Esophagus (tissue), 2 donors: ENCODE measurements around the gene HUNK. TPM values are rescaled to one million over a fixed set of nuclear protein-coding genes. Genes with fewer than 3 reads are reported as not detected.

Experiments
- H3K27ac ChIP-seq, 2 donors: one replicate each; pipeline ENCODE4 v1.5.1; 2013; ENCODE audit warnings: low read depth in 2 of 2, mild to moderate bottlenecking in 2 of 2, inconsistent platforms in 1 of 2, low read length in 1 of 2, moderate library complexity in 1 of 2
- H3K27me3 ChIP-seq, 2 donors: one replicate each; pipeline ENCODE4 v1.6.1; 2013; ENCODE audit warnings: low read length in 2 of 2, control low read depth in 1 of 2, mild to moderate bottlenecking in 1 of 2; ENCODE audit not compliant: insufficient read depth in 2 of 2, control insufficient read depth in 1 of 2
- H3K36me3 ChIP-seq, 2 donors: one replicate each; pipeline ENCODE4 v1.6.1; 2013; ENCODE audit warnings: low read length in 1 of 2; ENCODE audit not compliant: control insufficient read depth in 2 of 2, insufficient read depth in 2 of 2
- H3K4me1 ChIP-seq, 2 donors: one replicate each; pipeline ENCODE4 v1.6.1; 2013; ENCODE audit warnings: low read length in 1 of 2; ENCODE audit not compliant: control insufficient read depth in 2 of 2, insufficient read depth in 2 of 2
- H3K4me3 ChIP-seq, 2 donors: one replicate each; pipeline ENCODE4 v1.5.1; 2013; ENCODE audit warnings: low read length in 2 of 2, mild to moderate bottlenecking in 2 of 2, low read depth in 1 of 2, moderate library complexity in 1 of 2
- H3K9me3 ChIP-seq, 2 donors: one replicate each; pipeline ENCODE4 v1.6.1; 2013; ENCODE audit warnings: mild to moderate bottlenecking in 2 of 2, low read depth in 1 of 2, low read length in 1 of 2, moderate library complexity in 1 of 2; ENCODE audit not compliant: control insufficient read depth in 2 of 2, insufficient read depth in 1 of 2
- WGBS, 2 donors: extraction: QIAGEN DNeasy Blood & Tissue Kit; methylation state at CpG; one replicate each; pipeline ENCODE4 v1.1.7; 2013; 5-methylcytosine and 5-hydroxymethylcytosine counted together
- polyA plus RNA-seq, 2 donors: library from polyadenylated mRNA; stranded (reverse); fragments of 200-250 nt; gene quantifications; one replicate each; pipeline ENCODE4 v1.2.3, GENCODE V29; 2013
- donor health status: healthy with polysubstance abuse.
- donor health status: Bipolar disorder and iron deficiency.

Gene HUNK
- polyA plus RNA-seq, 2 donors: 0.10 to 0.20 TPM

- 87 to 88% methylated on average over 9 of the region's 9 CpGs for WGBS, 2 donors
- Histone ChIP-seq H3K9me3 (no peaks in the 10 kb centered on the region), H3K36me3 (no peaks in the 10 kb centered on the region), H3K4me1 (no peaks in the 10 kb centered on the region), H3K4me3 (no peak overlapping the region), H3K27me3 (no peaks in the 10 kb centered on the region), H3K27ac (no peak overlapping the region)
Observed at GRCh38 chr21:31892686-31893085, 19.9 kb downstream of the HUNK start.

GRCh38 chr21:31893851-31894415 lies 21.1 kb downstream of the HUNK start:
- Histone ChIP-seq H3K27ac (no peak overlapping the region), H3K36me3 (no peaks in the 10 kb centered on the region), H3K9me3 (no peaks in the 10 kb centered on the region), H3K27me3 (no peaks in the 10 kb centered on the region), H3K4me1 (no peaks in the 10 kb centered on the region), H3K4me3 (no peak overlapping the region)
- WGBS, 2 donors: 52 to 54% methylated on average over 6 of the region's 6 CpGs

- WGBS, 2 donors: 67 to 74% methylated on average over 2 of the region's 2 CpGs
- Histone ChIP-seq H3K36me3 (no peaks in the 10 kb centered on the region), H3K9me3 (no peaks in the 10 kb centered on the region), H3K27ac (no peak overlapping the region), H3K4me3 (no peak overlapping the region), H3K27me3 (no peaks in the 10 kb centered on the region), H3K4me1 (no peaks in the 10 kb centered on the region)
Observed at GRCh38 chr21:31894457-31894856, 21.6 kb downstream of the HUNK start.

- H3K4me1 ChIP-seq: no peaks in the 10 kb centered on the region
Observed at GRCh38 chr21:31895077-31895835, 22.4 kb downstream of the HUNK start.

GRCh38 chr21:31896019-31896418 lies 23.2 kb downstream of the HUNK start:
- no peaks in the 10 kb centered on the region for H3K36me3 ChIP-seq
- H3K4me3 ChIP-seq: no peak overlapping the region
- H3K4me1 ChIP-seq: no peaks in the 10 kb centered on the region
- no peak overlapping the region for H3K27ac ChIP-seq
- no peaks in the 10 kb centered on the region for H3K27me3 ChIP-seq
- no peaks in the 10 kb centered on the region for H3K9me3 ChIP-seq
- 70 to 78% methylated on average over 7 of the region's 7 CpGs for WGBS, 2 donors

More at GRCh38 chr21:31895077-31895835, 22.4 kb downstream of the HUNK start:
- no peaks in the 10 kb centered on the region for H3K27me3 ChIP-seq
- H3K9me3 ChIP-seq: no peaks in the 10 kb centered on the region
- no peak overlapping the region for H3K27ac ChIP-seq
- 66 to 75% methylated on average over 6 of the region's 6 CpGs for WGBS, 2 donors
- no peaks in the 10 kb centered on the region for H3K36me3 ChIP-seq
- no peak overlapping the region for H3K4me3 ChIP-seq

- WGBS, 2 donors: 73% methylated on average over 3 of the region's 3 CpGs
- Histone ChIP-seq H3K9me3 (no peaks in the 10 kb centered on the region), H3K36me3 (no peaks in the 10 kb centered on the region), H3K27ac (no peak overlapping the region), H3K27me3 (no peaks in the 10 kb centered on the region), H3K4me1 (no peaks in the 10 kb centered on the region), H3K4me3 (no peak overlapping the region)
Observed at GRCh38 chr21:31897311-31897710, 24.5 kb downstream of the HUNK start.

GRCh38 chr21:31898933-31899630 lies 26.3 kb downstream of the HUNK start:
- 23 to 24% methylated on average over 9 of the region's 9 CpGs for WGBS, 2 donors
- no peaks in the 10 kb centered on the region for H3K9me3 ChIP-seq
- no peaks in the 10 kb centered on the region for H3K4me1 ChIP-seq
- H3K4me3 ChIP-seq: no peak overlapping the region
- H3K36me3 ChIP-seq: no peaks in the 10 kb centered on the region
- H3K27me3 ChIP-seq: no peaks in the 10 kb centered on the region
- no peak overlapping the region for H3K27ac ChIP-seq

- Histone ChIP-seq H3K27me3 (no peaks in the 10 kb centered on the region), H3K36me3 (no peaks in the 10 kb centered on the region), H3K4me3 (no peak overlapping the region), H3K4me1 (no peaks in the 10 kb centered on the region), H3K27ac (no peak overlapping the region), H3K9me3 (no peaks in the 10 kb centered on the region)
- 71 to 89% methylated on average over 15 of the region's 15 CpGs for WGBS, 2 donors
Observed at GRCh38 chr21:31900121-31900895, 27.5 kb downstream of the HUNK start.

- Histone ChIP-seq H3K9me3 (no peaks in the 10 kb centered on the region), H3K4me1 (no peaks in the 10 kb centered on the region), H3K4me3 (no peak overlapping the region), H3K27me3 (no peaks in the 10 kb centered on the region), H3K36me3 (no peaks in the 10 kb centered on the region), H3K27ac (no peak overlapping the region)
- WGBS, 2 donors: 52 to 88% methylated on average over 2 of the region's 2 CpGs
Observed at GRCh38 chr21:31901315-31901714, 28.5 kb downstream of the HUNK start.
